RPMI8226 (cell line): ENCODE measurements around the gene SPRY4.
"Not testable (repeated sequence)": the region's sequence is repeated elsewhere in the genome, so short reads cannot be mapped to it uniquely, and the experiment has no call there.

Experiments used
- DNase-seq: peaks from one replicate; pipeline ENCODE4 v3.0.0-alpha.2; 2015

SPRY4 gene

GRCh38 chr5:142324871-142325724 lies at the start of gene SPRY4:
SPRY4 (minus strand) TSS chr5:142325021; CDS start chr5:142315108, 9,913 bp downstream.
- DNase-seq, result peak; percentile 89

- no peak for DNase-seq
These were observed 43.7 kb upstream of the SPRY4 start for GRCh38 chr5:142368529-142368928.

- no peak for DNase-seq
These were observed 41.2 kb upstream of the SPRY4 start for GRCh38 chr5:142366007-142366406.

- DNase-seq, result no peak
These were observed 39.7 kb upstream of the SPRY4 start for GRCh38 chr5:142364251-142365145.

GRCh38 chr5:142363619-142363963 lies 38.8 kb upstream of the SPRY4 start:
- no peak for DNase-seq

GRCh38 chr5:142362193-142362592 lies 37.4 kb upstream of the SPRY4 start:
- DNase-seq, result not testable (repeated sequence)

- DNase-seq, result no peak
These were observed 35.8 kb upstream of the SPRY4 start for GRCh38 chr5:142360607-142361120.

- no peak for DNase-seq
These were observed 35.3 kb upstream of the SPRY4 start for GRCh38 chr5:142360051-142360498.

GRCh38 chr5:142358648-142359047 lies 33.8 kb upstream of the SPRY4 start:
- DNase-seq, result no peak

- DNase-seq, result no peak
These were observed 33.3 kb upstream of the SPRY4 start for GRCh38 chr5:142358121-142358520.

GRCh38 chr5:142357469-142358090 lies 32.8 kb upstream of the SPRY4 start:
- no peak for DNase-seq

- peak; percentile 85 for DNase-seq
These were observed 32.1 kb upstream of the SPRY4 start for GRCh38 chr5:142356716-142357468.

GRCh38 chr5:142356349-142356715 lies 31.5 kb upstream of the SPRY4 start:
- DNase-seq, result no peak

- DNase-seq, result no peak
These were observed 28.3 kb upstream of the SPRY4 start for GRCh38 chr5:142353071-142353472.

GRCh38 chr5:142350021-142350420 lies 25.2 kb upstream of the SPRY4 start:
- DNase-seq, result no peak

- no peak for DNase-seq
These were observed 21.9 kb upstream of the SPRY4 start for GRCh38 chr5:142346706-142347105.

GRCh38 chr5:142344915-142345314 lies 20.1 kb upstream of the SPRY4 start:
- not testable (repeated sequence) for DNase-seq

- no peak for DNase-seq
These were observed 18.7 kb upstream of the SPRY4 start for GRCh38 chr5:142343531-142343930.

- no peak for DNase-seq
These were observed 17.5 kb upstream of the SPRY4 start for GRCh38 chr5:142342128-142342981.

GRCh38 chr5:142339781-142340180 lies 15.0 kb upstream of the SPRY4 start:
- DNase-seq, result no peak

GRCh38 chr5:142334538-142334937 lies 9.7 kb upstream of the SPRY4 start:
- no peak for DNase-seq
